Neural cell (in vitro differentiated cells): ENCODE data around the gene KIF5C.

ENCODE experiments used
- CTCF ChIP-seq: fragments of 450-650 bp; IDR thresholded peaks from 2 replicates; pipeline ENCODE4 v1.5.1; 2014; ENCODE audit warnings: antibody characterized with exemption, mild to moderate bottlenecking, moderate library complexity; ENCODE audit not compliant: poor library complexity, severe bottlenecking
- EP300 ChIP-seq: fragments of 450-650 bp; conservative IDR thresholded peaks from 2 replicates; pipeline ENCODE4 v1.6.1; 2014; ENCODE audit warnings: antibody characterized with exemption, mild to moderate bottlenecking, moderate library complexity; ENCODE audit not compliant: poor library complexity, severe bottlenecking
- EZH2 ChIP-seq: fragments of 200-600, 300-800 bp; shearing (Covaris generic), sonication (generic); IDR thresholded peaks from 2 replicates; pipeline ENCODE4 v1.6.1; 2014; ENCODE audit warnings: antibody characterized with exemption, low read length, borderline replicate concordance, mild to moderate bottlenecking; ENCODE audit not compliant: insufficient read depth, poor library complexity, severe bottlenecking
- MXI1 ChIP-seq: fragments of 450-650 bp; conservative IDR thresholded peaks from 2 replicates; pipeline ENCODE4 v1.6.1; 2014; ENCODE audit warnings: antibody characterized with exemption, mild to moderate bottlenecking; ENCODE audit not compliant: poor library complexity, severe bottlenecking
- POLR2AphosphoS5 ChIP-seq: IDR thresholded peaks from 2 replicates; pipeline ENCODE4 v1.6.1; 2012
- RAD21 ChIP-seq: fragments of 450-650 bp; conservative IDR thresholded peaks from 2 replicates; pipeline ENCODE4 v1.6.1; 2014; ENCODE audit warnings: antibody characterized with exemption, mild to moderate bottlenecking, moderate library complexity
- REST ChIP-seq: IDR thresholded peaks from 2 replicates; pipeline ENCODE4 v1.6.1; 2012; ENCODE audit warnings: borderline replicate concordance
- TAF1 ChIP-seq: IDR thresholded peaks from 2 replicates; pipeline ENCODE4 v1.6.1; 2012; ENCODE audit warnings: low read depth

GRCh38 chr2:148963461-148963860, 88.4 kb downstream of the KIF5C start:
- TF ChIP-seq EP300 (no peak), CTCF (no peak), POLR2AphosphoS5 (no peak), RAD21 (no peak), REST (no peak), TAF1 (no peak), MXI1 (no peak), EZH2 (no peak)
